Neural progenitor cell (in vitro differentiated cells): Measurements from ENCODE around the gene RANBP1. TPM values are rescaled to one million over a fixed set of nuclear protein-coding genes. Genes with fewer than 3 reads are reported as not detected.

Experiments
- DNase-seq: peaks from one replicate; pipeline ENCODE4 v3.0.0-alpha.2; 2016; ENCODE audit warnings: low spot score
- H2AFZ ChIP-seq: fragments of 200-600 bp; sonication (generic); replicated peaks from 2 replicates; pipeline ENCODE4 v1.6.1; 2016; ENCODE audit warnings: antibody characterized with exemption
- H3F3A ChIP-seq: fragments of 200-600 bp; sonication (generic); 2 replicates; pipeline ENCODE4 v1.6.1; 2016; ENCODE audit warnings: antibody characterized with exemption, low read depth
- H3K27ac ChIP-seq: fragments of 200-600 bp; sonication (generic); 2 replicates; pipeline ENCODE4 v1.5.1; 2016; ENCODE audit warnings: mild to moderate bottlenecking
- H3K27me3 ChIP-seq: fragments of 200-600 bp; sonication (generic); 2 replicates; pipeline ENCODE4 v1.6.1; 2016; ENCODE audit warnings: mild to moderate bottlenecking, moderate library complexity
- H3K36me3 ChIP-seq: fragments of 200-600 bp; sonication (generic); 2 replicates; pipeline ENCODE4 v1.5.1; 2016
- H3K4me1 ChIP-seq: fragments of 200-600 bp; sonication (generic); 2 replicates; pipeline ENCODE4 v1.6.1; 2016; ENCODE audit warnings: mixed run types
- H3K4me2 ChIP-seq: fragments of 200-600 bp; sonication (generic); 2 replicates; pipeline ENCODE4 v1.6.1; 2016
- H3K4me3 ChIP-seq: fragments of 200-600 bp; sonication (generic); 2 replicates; pipeline ENCODE4 v1.5.1; 2016
- H3K79me2 ChIP-seq: fragments of 200-600 bp; sonication (generic); 2 replicates; pipeline ENCODE4 v1.6.1; 2016; ENCODE audit warnings: low read depth
- H3K9ac ChIP-seq: fragments of 200-600 bp; sonication (generic); 2 replicates; pipeline ENCODE4 v1.6.1; 2016
- H3K9me3 ChIP-seq: fragments of 200-600 bp; sonication (generic); 2 replicates; pipeline ENCODE4 v1.5.1; 2016; ENCODE audit warnings: low read depth
- H4K20me1 ChIP-seq: fragments of 200-600 bp; sonication (generic); 2 replicates; pipeline ENCODE4 v1.6.1; 2016; ENCODE audit warnings: low read depth
- H3K27ac Mint-ChIP-seq: 3 replicates; pipeline ENCODE4 v1.8.0; 2021; ENCODE audit warnings: mixed read lengths
- H3K27me3 Mint-ChIP-seq: 2 replicates; pipeline ENCODE4 v1.8.0; 2022; ENCODE audit warnings: low read depth, mild to moderate bottlenecking, inconsistent platforms, moderate library complexity, mixed read lengths; ENCODE audit not compliant: insufficient read depth
- H3K36me3 Mint-ChIP-seq: 3 replicates; pipeline ENCODE4 v1.8.0; 2021; ENCODE audit warnings: mixed read lengths
- H3K4me1 Mint-ChIP-seq: 3 replicates; pipeline ENCODE4 v1.8.0; 2021; ENCODE audit warnings: mixed read lengths
- H3K4me3 Mint-ChIP-seq: 3 replicates; pipeline ENCODE4 v1.8.0; 2021; ENCODE audit warnings: mild to moderate bottlenecking, moderate library complexity, mixed read lengths
- H3K9me3 Mint-ChIP-seq: 3 replicates; pipeline ENCODE4 v1.8.0; 2020; ENCODE audit warnings: mixed read lengths
- CTCF ChIP-seq: fragments of 200-600 bp; sonication (generic); IDR thresholded peaks from 2 replicates; pipeline ENCODE4 v1.5.1; 2017; ENCODE audit warnings: antibody characterized with exemption, mild to moderate bottlenecking
- EZH2 ChIP-seq: fragments of 200-600 bp; sonication (generic); IDR thresholded peaks from 2 replicates; pipeline ENCODE4 v1.6.1; 2017; ENCODE audit warnings: antibody characterized with exemption, mild to moderate bottlenecking, moderate library complexity
- EZH2phosphoT487 ChIP-seq: fragments of 200-600 bp; sonication (generic); IDR thresholded peaks from 2 replicates; pipeline ENCODE4 v1.6.1; 2017; ENCODE audit warnings: antibody characterized with exemption
- total RNA-seq: library from RNA; depleted of rRNA; stranded (reverse); fragments of >200 nt; gene quantifications from 2 replicates; pipeline ENCODE4 v1.2.3, GENCODE V29; 2015; ENCODE audit warnings: low replicate concordance

The RANBP1 gene
- total RNA-seq, 1 donor from 2014 or later, result 918 TPM

- no peaks in the 10 kb centered on the region for H3F3A ChIP-seq
- Mint-ChIP-seq H3K9me3 (no peaks in the 10 kb centered on the region), H3K4me1 (peaks cover 9% of the 10 kb centered on the region), H3K4me3 (no peak overlapping the region), H3K36me3 (no peaks in the 10 kb centered on the region), H3K27ac (no peak overlapping the region), H3K27me3 (peaks cover 3% of the 10 kb centered on the region)
- H3K4me2 ChIP-seq, result no peak overlapping the region
- no peaks in the 10 kb centered on the region for H4K20me1 ChIP-seq
- H3K9me3 ChIP-seq, result no peaks in the 10 kb centered on the region
- no peak for DNase-seq
- no peak overlapping the region for H3K27ac ChIP-seq
- H3K9ac ChIP-seq, result no peak overlapping the region
- H2AFZ ChIP-seq, result no peak overlapping the region
- no peaks in the 10 kb centered on the region for H3K79me2 ChIP-seq
- H3K4me1 ChIP-seq, result no peaks in the 10 kb centered on the region
- H3K27me3 ChIP-seq, result no peaks in the 10 kb centered on the region
- no peaks in the 10 kb centered on the region for H3K36me3 ChIP-seq
- TF ChIP-seq EZH2phosphoT487 (no peak), CTCF (no peak), EZH2 (no peak)
- H3K4me3 ChIP-seq, result no peak overlapping the region
These were observed 55.6 kb downstream of the RANBP1 start for GRCh38 chr22:20171288-20172140.

GRCh38 chr22:20172141-20172613 is 56.3 kb downstream of the RANBP1 start:
- DNase-seq, result no peak
- H3K27me3 Mint-ChIP-seq, result peaks cover 4% of the 10 kb centered on the region
- Histone ChIP-seq H2AFZ (no peak overlapping the region), H3K9me3 (no peaks in the 10 kb centered on the region), H4K20me1 (no peaks in the 10 kb centered on the region), H3K36me3 (no peaks in the 10 kb centered on the region), H3K4me3 (no peak overlapping the region), H3K79me2 (no peaks in the 10 kb centered on the region), H3K27ac (no peak overlapping the region), H3K27me3 (no peaks in the 10 kb centered on the region), H3K9ac (no peak overlapping the region), H3K4me1 (no peaks in the 10 kb centered on the region), H3F3A (no peaks in the 10 kb centered on the region), H3K4me2 (no peak overlapping the region)
- H3K4me1 Mint-ChIP-seq, result peaks cover 9% of the 10 kb centered on the region
- no peak for TF ChIP-seq EZH2phosphoT487
- TF ChIP-seq CTCF, result no peak
- no peak for TF ChIP-seq EZH2
- no peaks in the 10 kb centered on the region for H3K9me3 Mint-ChIP-seq
- H3K4me3 Mint-ChIP-seq, result no peak overlapping the region
- H3K27ac Mint-ChIP-seq, result no peak overlapping the region
- no peaks in the 10 kb centered on the region for H3K36me3 Mint-ChIP-seq

GRCh38 chr22:20173246-20173645 is 57.3 kb downstream of the RANBP1 start:
- Histone ChIP-seq H3K4me2 (no peak overlapping the region), H3K36me3 (no peaks in the 10 kb centered on the region), H3K4me3 (no peak overlapping the region), H3K9ac (no peak overlapping the region), H3K9me3 (no peaks in the 10 kb centered on the region), H2AFZ (no peak overlapping the region), H3K27ac (no peak overlapping the region), H3K4me1 (no peaks in the 10 kb centered on the region), H3K27me3 (no peaks in the 10 kb centered on the region), H4K20me1 (no peaks in the 10 kb centered on the region), H3F3A (no peaks in the 10 kb centered on the region), H3K79me2 (no peaks in the 10 kb centered on the region)
- Mint-ChIP-seq H3K36me3 (no peaks in the 10 kb centered on the region), H3K9me3 (no peaks in the 10 kb centered on the region), H3K4me3 (no peak overlapping the region), H3K4me1 (peaks cover 13% of the 10 kb centered on the region), H3K27ac (no peak overlapping the region), H3K27me3 (peaks cover 7% of the 10 kb centered on the region)
- TF ChIP-seq CTCF, result no peak
- no peak for TF ChIP-seq EZH2
- no peak for TF ChIP-seq EZH2phosphoT487
- DNase-seq, result no peak
